T-helper 1 cell (primary cell): ENCODE measurements around the gene FBXW10B.
"Not testable (repeated sequence)": the region's sequence is repeated elsewhere in the genome, so short reads cannot be mapped to it uniquely, and the experiment has no call there.

Source experiments
- DNase-seq, 5 donors: peaks; one replicate each; pipeline ENCODE4 v3.0.0-alpha.2; 2012 to 2020

Gene FBXW10B

DNA sequence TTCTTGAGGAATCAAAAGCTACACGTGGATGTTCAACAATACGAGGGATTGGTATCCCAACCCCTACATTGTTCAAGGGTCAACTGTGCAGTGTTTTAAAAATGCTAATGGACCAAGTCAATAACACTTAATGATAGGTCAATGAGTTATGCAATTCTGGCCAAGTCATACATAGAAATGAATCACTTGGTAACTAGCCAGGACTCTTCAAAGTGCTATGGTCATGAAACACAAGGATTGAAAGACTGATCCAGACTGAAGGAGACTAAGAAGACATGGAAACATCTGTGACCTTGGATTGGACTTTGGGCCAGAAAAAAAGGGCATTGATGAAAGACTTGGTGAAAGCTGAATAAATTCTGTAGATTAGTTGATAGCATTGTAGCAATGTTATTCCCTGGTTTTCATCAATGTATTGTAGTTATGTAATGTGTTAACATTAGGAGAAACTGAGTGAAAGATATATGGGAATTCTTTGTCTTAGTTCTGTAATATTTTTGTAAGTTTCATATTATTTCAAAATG, 11.5 kb upstream of the FBXW10B start:
- DNase-seq, result not testable (repeated sequence)

DNA sequence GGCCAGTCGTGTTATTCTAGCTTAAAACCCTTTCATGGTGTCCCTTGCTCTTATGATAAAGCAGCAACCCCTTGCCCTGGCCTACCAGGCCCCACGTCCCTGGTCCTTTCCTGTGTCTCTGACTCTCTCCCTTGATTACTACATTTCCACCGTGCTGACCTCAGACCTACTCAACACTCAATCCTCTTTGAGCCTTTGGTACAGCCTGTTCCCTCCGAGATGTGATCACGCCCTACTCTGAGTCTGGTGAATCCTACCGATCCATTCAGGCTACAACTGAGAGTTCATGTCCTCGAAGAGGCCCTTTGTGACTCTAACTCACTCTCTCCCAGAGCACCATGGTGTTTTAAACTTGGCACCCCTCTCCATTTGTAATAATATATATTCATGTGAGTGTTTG, 10.5 kb upstream of the FBXW10B start:
- DNase-seq, result not testable (repeated sequence)

DNA sequence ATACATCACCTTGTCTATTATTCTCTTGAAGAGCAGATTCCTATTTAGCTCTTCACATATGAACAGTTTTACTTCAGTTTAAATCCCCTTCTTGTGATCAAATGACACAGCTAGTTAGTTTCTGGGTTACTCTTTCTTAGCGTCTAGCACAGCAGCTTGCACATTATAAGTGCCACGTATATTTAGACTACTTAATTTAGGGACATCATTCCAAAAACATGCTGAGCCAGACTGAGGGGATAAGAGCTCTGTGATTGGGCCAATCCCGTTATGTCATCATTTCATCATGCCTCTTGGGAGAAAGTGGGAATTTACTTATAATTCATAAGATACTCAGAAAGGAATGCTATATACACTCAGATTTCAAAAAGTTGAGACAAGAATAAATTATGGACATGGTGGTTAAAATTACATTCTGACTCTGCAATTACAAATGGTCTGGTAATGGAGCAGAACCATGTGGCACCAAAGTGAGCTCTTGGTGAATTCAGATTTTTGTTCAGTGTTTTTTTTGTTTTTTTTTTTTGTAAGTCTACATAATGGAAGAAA, 4.2 kb upstream of the FBXW10B start:
- DNase-seq, result not testable (repeated sequence)

DNA sequence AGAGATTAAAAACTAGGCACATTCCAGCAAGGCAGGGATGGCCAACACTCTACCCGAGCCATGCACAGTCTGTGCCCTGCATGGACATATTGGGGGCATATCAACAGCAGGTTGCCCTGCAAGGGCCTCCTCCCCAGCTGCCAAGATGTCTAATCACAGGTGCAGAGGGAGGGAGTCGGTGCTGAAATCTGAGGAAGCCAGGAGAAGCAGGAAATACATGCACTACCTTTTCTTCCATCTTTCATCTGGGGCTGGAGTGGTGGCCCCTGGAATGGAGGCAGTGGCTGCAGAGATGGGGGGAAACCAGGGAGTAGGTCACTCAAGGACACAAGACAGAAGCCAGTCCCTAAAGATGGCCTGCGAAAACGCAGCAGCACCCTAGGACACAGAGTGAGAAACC, 3.8 kb upstream of the FBXW10B start:
- DNase-seq, result not testable (repeated sequence)

DNA sequence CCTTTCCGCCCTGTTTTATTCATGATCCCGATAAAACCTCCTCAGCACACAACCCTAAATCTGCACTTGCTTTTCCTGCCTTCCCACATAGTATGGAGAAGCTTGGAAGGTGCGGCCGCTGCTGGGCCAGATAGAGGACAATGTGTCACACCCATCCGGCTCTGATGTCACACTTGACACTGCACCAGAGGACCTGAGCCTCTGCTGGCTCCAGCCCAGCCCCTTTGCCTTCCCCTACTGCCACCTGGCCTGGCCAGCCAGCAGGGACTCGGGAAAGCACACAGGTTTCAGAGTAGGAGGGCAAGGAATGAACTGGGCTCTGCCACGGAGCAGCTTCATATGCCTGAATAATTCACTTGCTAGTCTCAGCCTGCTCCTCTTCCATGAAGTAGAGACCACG, 2.6 kb upstream of the FBXW10B start:
- DNase-seq, result not testable (repeated sequence)

DNA sequence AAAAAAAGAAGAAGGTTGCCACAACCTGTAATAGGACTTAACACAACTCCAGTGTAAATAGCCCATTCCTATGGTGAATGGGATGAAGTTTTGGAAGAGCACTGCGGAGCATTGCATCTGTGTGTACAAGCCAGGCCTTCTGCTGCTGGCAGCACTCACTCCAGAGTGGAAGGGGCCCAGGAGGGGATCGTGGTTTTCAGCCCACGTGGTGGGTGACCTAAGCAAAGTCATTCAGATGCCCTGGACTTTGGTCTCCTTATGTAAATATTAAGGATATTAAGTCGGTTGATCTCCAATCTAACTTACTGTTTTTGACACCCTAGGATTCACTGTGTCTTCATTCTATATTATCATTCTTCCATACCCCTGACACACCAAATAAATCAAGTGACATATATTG, 2.7 kb downstream of the FBXW10B start:
- DNase-seq, result not testable (repeated sequence)

DNA sequence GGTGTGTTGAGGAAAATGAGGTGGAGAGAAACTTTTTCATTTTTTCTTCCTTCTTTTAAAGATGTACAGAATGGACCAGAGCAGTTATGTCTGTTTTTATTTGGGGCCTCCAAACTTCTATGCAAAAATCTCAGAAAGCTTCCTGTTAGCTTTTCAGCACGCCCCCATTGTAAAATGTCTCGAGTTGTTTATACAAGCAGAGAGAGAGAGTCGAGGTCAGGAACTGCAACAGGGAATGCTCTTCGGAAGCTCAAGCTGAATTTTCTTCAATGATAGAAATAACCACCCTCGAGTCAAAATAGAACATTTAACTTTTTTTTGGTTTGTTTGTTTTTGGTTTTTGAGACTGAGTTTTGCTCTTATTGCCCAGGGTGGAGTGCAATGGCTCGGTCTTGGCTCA, 3.7 kb downstream of the FBXW10B start:
- not testable (repeated sequence) for DNase-seq

DNA sequence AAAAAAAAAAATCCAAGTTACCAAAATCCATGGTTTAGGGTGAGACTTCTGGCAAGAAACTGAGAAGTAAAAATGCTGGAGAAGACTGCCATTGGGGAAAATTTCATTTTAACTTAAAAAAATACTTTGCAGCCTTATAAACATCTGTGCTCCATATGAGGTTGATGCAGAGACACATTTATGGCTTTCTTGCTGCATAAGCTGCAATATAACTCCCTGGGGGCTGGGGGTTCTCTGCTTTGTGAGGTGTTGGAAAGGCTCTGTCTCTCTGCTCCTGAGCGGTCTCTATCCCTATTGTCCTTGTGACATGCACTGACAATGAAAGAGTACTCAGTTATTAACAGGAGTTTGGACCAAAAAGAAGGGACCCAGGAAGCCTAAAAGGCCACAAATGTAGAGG, 6.4 kb downstream of the FBXW10B start:
- DNase-seq, result not testable (repeated sequence)

DNA sequence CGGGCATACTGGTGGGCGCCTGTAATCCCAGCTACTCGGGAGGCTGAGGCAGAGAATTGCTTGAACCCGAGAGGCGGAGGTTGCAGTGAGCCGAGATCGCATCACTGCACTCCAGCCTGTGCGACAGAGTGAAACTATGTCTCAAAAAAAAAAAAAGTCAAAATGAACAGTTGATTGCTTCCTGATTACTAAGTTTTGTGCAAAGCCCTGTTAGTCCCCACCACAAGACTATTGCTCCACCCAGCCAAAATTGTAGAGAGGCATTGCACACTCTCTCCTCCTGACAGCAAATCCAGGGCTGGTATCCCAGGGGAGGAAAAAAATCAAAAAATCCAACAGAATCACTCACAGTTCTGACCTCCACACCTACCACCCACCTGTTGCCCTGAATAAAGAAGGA, 26.5 kb downstream of the FBXW10B start:
- DNase-seq, result peak in 1 of 5 donors; percentile 15

DNA sequence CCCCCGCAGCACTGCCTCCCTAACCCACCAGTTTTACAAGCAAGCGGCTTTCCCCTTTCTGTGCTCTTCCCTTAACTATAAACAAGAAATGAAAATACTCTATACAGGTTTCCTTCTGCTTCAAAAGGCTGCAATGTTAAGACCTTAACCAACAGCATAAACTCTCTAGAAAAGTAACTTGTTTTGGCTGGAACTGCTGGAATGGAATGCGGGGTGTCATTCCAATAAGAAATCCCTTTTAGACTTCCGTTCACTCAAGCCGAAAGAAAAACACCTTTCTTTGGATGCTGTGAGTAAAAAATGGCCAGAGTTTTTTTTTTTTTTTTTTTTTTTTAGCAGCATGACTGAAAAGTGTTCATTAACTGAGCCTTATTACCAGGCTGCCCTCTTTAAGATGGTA, 27.5 kb downstream of the FBXW10B start:
- not testable (repeated sequence) for DNase-seq

DNA sequence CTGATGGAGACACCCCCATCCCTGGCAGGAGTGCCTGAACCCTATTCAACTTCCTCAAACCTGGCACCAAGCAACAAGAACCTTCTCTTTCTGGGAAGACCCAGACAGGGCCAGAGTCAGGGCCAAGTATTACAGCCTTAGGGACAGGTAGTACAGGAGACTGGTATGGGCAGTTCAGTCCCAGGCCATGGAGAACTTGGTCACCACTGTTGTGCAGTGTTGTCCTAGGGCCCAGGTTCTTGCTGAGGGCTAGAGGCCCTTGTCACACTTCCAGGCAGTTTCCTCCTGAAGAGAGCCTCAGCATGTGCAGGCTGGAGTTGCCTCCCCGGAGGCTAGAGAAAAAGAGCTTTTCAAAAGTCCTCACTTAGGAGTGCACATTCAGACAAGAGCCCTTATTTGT, 28.7 kb downstream of the FBXW10B start:
- not testable (repeated sequence) for DNase-seq

DNA sequence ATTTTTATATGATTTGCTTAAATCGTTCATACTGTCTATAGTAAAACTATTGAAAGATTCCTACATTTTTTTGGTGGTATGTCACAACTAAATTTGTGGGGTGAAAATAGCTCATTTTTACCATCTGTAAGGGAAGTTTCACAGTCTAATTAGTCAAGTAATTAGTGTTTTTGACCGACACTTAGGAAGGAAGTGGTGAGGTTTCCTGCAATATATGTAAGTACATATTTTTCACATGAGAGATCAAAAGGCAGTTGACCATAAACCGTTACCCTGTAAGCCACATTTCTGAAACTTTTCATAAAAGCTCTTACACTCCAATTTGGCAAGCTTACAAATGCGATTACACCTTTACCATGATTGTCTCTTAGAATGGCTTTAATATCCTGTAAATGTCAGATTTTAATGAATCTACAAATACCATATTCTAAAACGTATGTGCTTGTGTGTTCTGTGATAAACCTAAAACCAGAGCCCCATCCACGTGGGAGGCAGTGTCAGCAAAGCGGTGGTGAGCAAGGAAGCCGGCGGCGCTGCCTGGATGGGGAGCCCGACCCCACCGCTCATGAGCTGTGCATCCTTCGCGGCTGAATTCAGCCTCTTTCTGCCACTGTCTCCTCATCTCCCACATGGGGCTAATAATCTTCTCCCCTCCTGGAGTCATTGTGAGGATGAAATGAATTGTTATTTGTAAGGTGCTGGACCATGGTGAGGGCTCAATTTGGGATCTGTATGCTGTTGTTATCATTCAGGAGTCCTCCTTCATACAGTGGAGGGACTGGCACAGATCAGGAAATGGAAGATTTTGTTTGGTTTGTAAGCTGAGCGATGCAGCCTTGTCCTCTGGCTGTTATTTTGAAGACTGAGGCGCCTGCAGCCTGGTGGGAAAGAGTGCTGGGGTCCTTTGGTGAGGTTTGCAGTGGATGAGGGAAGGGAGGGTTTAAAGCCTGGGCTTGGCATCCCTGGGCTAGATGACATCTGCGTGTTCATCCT, 29.7 kb downstream of the FBXW10B start:
- peak in 2 of 5 donors; percentile 2 to 75 for DNase-seq

DNA sequence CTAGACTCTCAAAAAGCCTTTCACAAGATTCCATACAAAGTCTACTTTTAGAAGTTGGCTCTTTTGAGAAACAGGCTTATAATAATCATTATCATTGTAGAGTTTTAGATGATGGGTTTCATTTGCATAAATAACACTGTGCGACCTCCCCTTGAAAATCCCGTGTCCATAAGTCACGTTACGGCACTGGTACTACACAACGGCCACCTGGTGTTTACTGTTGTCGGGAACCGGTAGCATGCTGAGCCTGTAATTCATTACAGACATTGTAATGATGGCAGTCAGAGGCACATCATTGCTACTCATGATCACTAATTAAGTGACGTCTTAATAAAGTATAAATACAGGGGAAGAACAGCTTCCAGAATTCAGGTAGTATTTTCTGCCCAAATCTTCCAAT, 31.5 kb downstream of the FBXW10B start:
- not testable (repeated sequence) for DNase-seq

DNA sequence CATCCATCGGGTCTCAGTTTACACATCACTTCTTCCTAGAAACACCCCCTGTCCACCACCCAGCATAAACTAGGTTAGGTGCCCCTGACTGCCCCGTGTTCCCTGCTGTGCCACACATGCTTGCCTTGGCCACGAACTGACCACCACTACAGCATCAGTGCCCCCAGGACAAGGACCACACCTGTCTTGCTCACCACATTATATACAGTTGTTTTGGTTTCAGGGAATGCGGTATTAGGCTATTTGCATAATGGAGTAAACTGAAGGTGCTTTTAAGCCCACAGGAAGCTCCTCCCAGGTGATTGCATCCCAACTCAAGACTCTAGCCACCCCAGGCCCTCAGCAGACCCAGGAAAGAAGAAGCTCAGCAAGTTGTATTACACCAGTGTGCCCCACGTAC, 36.2 kb downstream of the FBXW10B start:
- DNase-seq, result not testable (repeated sequence)

DNA sequence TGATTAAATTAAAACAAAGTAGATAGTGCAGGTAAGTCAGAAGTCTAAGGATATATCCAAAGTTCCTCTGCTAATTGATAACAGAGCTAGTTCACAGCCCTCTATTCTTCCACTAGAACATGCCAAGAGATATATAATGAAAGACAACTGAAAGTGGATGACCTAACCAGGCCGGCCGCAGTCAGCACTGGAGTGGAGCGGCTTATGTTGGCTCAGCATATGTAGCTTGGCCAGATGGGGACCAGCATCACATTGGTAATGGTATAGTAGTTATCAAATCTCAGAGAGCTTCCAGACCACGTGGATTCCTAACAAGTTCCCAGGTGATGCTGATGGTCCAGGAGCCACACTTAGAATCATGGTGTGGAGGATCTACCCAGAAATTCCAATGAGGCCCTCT, 38.0 kb downstream of the FBXW10B start:
- not testable (repeated sequence) for DNase-seq

DNA sequence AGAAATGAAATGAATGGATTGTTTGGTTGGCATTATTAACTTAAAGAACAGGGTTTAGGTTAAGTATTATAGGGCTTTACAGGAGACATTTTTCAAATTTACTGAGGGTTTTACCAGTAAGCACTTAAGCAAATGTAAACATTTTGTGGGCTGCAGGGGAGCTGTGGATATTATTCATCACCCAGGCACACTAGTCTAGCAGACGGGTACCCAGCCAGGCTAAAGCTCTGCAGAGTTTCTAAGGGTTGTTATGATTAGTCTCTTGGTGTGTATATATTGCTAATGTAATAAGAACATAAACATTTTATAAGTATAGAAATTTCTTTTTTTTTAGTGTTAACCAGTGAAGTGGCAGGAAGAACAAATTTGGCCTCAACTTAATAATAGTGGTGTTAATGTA, 42.7 kb downstream of the FBXW10B start:
- DNase-seq, result not testable (repeated sequence)

DNA sequence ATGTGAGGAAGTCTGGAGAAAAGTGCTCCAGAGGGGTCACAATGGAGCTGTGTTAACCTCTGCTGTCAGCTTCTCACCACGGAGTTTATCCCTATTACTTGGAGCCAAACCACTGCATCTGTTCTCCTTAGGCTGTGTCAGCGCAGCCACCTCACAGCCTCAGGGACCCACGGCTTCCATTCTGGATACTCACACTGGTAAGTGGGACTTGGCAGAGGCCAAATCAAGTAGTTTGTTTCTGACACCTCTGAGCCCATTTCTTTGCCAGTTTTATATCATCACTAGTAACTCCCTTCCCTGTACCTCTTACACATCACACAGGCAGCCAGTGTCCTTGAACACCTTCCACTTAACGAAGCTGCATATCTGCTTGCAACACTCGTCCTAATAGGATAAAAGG, 44.8 kb downstream of the FBXW10B start:
- DNase-seq, result not testable (repeated sequence)

DNA sequence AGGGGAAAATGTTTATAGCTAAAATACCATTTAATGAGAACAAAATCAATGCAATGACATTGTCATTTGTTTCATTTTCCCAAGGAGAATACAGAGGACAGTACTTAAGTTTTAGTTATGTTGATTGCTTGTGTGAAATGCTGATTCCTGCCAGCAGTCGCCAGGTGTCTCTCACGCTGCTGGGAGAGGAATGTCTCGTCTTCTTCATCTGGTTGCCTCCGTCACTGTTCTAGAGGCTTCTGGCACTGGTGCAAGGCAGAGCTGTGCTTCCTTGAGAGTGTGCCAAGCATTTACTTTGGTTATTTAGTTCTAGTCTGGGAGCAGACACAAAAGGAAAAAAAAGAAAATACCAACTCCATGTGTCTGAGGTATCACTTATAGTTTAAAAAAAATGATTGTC, 45.6 kb downstream of the FBXW10B start:
- DNase-seq, result not testable (repeated sequence)
